Neural crest cell (in vitro differentiated cells): ENCODE data around the gene ZDHHC16. TPM values are rescaled to one million over a fixed set of nuclear protein-coding genes. Genes with fewer than 3 reads are reported as not detected.

Experiments
- DNase-seq: peaks from one replicate; pipeline ENCODE4 v3.0.0; 2021; ENCODE audit warnings: low read depth, mixed read lengths, low spot score
- H3K27ac Mint-ChIP-seq: one replicate; pipeline ENCODE4 v1.8.0; 2021; ENCODE audit warnings: mild to moderate bottlenecking, mixed read lengths; ENCODE audit not compliant: unreplicated experiment
- H3K27me3 Mint-ChIP-seq: 2 replicates; pipeline ENCODE4 v1.8.0; 2021; ENCODE audit warnings: low read depth, mild to moderate bottlenecking, mixed read lengths
- H3K36me3 Mint-ChIP-seq: 2 replicates; pipeline ENCODE4 v1.8.0; 2021; ENCODE audit warnings: low read depth, mild to moderate bottlenecking, mixed read lengths
- H3K4me1 Mint-ChIP-seq: 2 replicates; pipeline ENCODE4 v1.8.0; 2021; ENCODE audit warnings: mixed read lengths
- H3K4me3 Mint-ChIP-seq: one replicate; pipeline ENCODE4 v1.8.0; 2021; ENCODE audit warnings: mild to moderate bottlenecking, mixed read lengths
- H3K9me3 Mint-ChIP-seq: 2 replicates; pipeline ENCODE4 v1.8.0; 2021; ENCODE audit warnings: mixed read lengths
- total RNA-seq: library from RNA; stranded (reverse); gene quantifications from 2 replicates; pipeline ENCODE4 v1.2.1, GENCODE V29; 2021
- TF ChIP-seq, protein P1 (sequence below): fragments of 200-600 bp; sonication (generic); conservative IDR thresholded peaks from 2 replicates; pipeline ENCODE4 v1.5.0; 2021; ENCODE audit warnings: antibody characterized with exemption, mild to moderate bottlenecking

ZDHHC16 gene
- total RNA-seq, 1 donor from 2014 or later: 58.2 TPM

DNA sequence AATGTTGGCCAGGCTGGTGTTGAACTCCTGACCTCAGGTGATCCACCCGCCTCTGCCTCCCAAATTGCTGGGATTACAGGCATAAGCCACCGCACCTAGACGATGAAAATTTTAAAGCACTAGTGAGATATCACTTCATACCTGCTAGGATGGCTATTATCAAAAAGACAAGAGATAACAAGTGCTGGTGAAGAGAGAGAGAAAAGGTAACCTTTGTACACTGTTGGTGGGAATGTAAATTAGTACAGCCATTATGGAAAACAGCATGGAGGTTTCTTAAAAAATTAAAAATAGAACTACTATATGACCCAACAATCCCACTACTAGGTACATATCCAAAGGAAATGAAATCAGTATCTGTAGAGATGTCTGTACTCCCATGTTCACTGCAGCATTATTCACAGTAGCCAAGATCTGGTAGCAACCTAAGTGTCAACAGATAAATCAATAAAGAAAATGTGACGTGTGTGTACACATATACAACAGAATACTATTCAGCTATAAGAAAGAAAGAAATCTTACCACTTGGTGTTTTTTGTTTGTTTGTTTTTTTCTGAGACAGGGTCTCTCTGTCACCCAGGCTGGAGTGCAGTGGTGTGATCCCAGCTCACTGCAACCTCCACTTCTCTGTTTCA is 39.8 kb downstream of the ZDHHC16 start:
- no peaks in the 10 kb centered on the region for H3K9me3 Mint-ChIP-seq
- DNase-seq: no peak
- no peak overlapping the region for H3K27ac Mint-ChIP-seq
- H3K4me3 Mint-ChIP-seq: no peak overlapping the region
- no peaks in the 10 kb centered on the region for H3K27me3 Mint-ChIP-seq
- H3K4me1 Mint-ChIP-seq: peaks cover 5% of the 10 kb centered on the region
- TF ChIP-seq, protein P1, sequence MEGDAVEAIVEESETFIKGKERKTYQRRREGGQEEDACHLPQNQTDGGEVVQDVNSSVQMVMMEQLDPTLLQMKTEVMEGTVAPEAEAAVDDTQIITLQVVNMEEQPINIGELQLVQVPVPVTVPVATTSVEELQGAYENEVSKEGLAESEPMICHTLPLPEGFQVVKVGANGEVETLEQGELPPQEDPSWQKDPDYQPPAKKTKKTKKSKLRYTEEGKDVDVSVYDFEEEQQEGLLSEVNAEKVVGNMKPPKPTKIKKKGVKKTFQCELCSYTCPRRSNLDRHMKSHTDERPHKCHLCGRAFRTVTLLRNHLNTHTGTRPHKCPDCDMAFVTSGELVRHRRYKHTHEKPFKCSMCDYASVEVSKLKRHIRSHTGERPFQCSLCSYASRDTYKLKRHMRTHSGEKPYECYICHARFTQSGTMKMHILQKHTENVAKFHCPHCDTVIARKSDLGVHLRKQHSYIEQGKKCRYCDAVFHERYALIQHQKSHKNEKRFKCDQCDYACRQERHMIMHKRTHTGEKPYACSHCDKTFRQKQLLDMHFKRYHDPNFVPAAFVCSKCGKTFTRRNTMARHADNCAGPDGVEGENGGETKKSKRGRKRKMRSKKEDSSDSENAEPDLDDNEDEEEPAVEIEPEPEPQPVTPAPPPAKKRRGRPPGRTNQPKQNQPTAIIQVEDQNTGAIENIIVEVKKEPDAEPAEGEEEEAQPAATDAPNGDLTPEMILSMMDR: no peak
- H3K36me3 Mint-ChIP-seq: no peaks in the 10 kb centered on the region

DNA sequence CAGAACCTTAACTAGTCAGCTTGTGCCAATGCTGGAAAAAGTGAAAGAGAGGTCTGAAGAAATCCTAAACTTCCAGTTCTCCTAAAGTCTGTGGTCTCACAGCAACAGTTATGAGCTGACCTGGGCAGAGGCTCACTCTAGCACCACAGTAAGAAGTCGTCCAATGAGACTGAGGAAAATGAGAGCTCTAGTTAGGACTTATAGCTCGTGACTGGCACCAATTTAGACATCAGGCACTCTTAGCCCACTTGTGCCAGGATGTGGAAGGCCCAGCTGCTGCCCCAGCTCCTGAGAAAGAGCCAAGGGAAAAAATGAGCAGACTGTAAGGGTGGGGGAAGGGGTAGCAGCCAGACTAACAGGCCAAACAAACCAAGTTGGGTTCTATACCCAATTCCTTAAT is 44.6 kb downstream of the ZDHHC16 start:
- Mint-ChIP-seq H3K9me3 (no peaks in the 10 kb centered on the region), H3K36me3 (no peaks in the 10 kb centered on the region), H3K27me3 (no peaks in the 10 kb centered on the region), H3K27ac (peak overlapping the region; percentile 16), H3K4me3 (no peak overlapping the region), H3K4me1 (peaks cover 23% of the 10 kb centered on the region)
- no peak for DNase-seq
- TF ChIP-seq, protein P1: no peak

DNA sequence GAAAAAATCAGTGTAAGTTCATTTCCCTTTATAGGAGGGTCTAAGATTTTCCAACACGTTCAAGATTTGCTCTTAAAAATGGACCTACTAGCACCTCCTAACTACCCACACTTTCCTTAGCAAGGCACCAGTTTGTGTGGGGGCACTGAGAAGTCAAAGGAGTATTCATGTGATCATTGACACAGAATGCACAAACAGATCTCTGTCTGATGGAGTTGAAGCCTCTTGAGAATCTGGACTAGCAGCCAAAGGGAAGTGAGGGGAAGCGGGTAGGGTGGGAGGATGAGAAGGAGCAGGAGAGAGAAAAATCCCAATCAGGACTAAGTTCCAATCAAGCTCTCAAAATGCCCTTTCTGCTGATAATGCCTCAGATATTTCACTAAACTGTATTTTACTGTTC is 48.2 kb downstream of the ZDHHC16 start:
- H3K4me1 Mint-ChIP-seq: peaks cover 42% of the 10 kb centered on the region
- no peaks in the 10 kb centered on the region for H3K9me3 Mint-ChIP-seq
- H3K4me3 Mint-ChIP-seq: peak overlapping the region; percentile 47
- no peak for DNase-seq
- TF ChIP-seq, protein P1: no peak
- H3K27me3 Mint-ChIP-seq: no peaks in the 10 kb centered on the region
- H3K36me3 Mint-ChIP-seq: no peaks in the 10 kb centered on the region
- H3K27ac Mint-ChIP-seq: no peak overlapping the region

DNA sequence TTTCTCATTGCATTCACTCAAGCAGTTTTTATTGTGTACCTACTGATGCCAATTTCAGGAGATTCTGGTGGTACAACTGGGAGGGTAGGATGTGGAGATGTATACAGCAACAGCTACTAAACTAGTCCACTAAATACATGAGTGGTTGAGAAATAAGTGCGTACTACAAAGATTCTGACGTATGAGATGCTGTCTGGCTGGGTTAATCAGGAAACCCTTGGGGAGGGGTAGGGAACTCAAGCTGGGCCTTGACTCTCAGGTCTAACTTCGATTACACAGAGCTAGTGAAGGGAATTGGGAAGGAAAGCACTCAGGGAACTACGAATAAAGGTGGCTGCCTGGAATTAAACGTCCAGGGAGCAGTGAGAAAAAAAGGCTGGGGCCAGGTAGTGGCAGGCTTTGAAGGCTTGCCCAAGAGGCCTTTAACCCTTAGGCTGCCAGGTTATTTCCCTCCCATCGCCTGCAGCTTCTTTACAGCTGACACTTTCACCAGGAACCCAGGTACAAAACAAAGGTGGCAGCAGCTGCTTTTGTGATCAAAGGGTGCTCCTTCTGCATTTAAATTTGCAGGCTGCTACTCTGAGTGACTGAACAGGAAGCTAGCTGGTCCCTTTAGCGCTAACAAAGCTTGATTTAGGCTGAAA is 49.0 kb downstream of the ZDHHC16 start:
- no peaks in the 10 kb centered on the region for H3K9me3 Mint-ChIP-seq
- TF ChIP-seq, protein P1: no peak
- no peak overlapping the region for H3K27ac Mint-ChIP-seq
- H3K27me3 Mint-ChIP-seq: peaks cover 5% of the 10 kb centered on the region
- H3K4me1 Mint-ChIP-seq: peaks cover 45% of the 10 kb centered on the region
- no peak for DNase-seq
- H3K4me3 Mint-ChIP-seq: peak overlapping the region; percentile 50
- no peaks in the 10 kb centered on the region for H3K36me3 Mint-ChIP-seq

DNA sequence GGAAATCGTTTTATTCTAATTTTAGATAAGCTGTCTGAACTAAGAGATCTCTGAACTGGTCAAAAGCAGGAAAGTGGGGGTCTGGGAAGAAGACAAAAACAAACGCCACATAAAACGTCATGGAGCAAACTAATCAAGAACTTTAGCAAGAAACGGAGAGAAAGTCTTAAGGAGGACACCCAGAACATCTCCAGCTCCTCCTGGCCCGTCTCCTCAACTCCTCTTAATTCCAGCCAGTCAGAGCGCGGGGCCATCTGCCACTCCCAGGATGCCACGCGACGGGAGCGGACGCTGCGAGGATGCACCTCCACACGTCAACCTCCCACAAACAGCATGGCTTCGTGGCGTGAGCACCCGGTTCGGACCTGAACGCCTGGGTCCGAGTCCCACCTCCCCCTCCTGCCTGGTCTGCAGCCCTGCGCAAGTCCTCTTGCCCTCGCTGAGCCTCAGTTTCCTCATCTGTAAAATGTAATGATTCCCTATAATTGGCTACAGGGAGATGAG is 51.6 kb downstream of the ZDHHC16 start:
- H3K9me3 Mint-ChIP-seq: no peaks in the 10 kb centered on the region
- H3K4me3 Mint-ChIP-seq: peak overlapping the region; percentile 89
- DNase-seq: peak; percentile 53
- peak overlapping the region; percentile 89 for H3K27ac Mint-ChIP-seq
- TF ChIP-seq, protein P1: no peak
- H3K36me3 Mint-ChIP-seq: no peaks in the 10 kb centered on the region
- peaks cover 31% of the 10 kb centered on the region for H3K27me3 Mint-ChIP-seq
- peaks cover 50% of the 10 kb centered on the region for H3K4me1 Mint-ChIP-seq
